HG03103 (cell line): ENCODE measurements around the gene AMN.
"Not testable (repeated sequence)": the region's sequence is repeated elsewhere in the genome, so short reads cannot be mapped to it uniquely, and the experiment has no call there.

ENCODE experiments used
- ATAC-seq: cut with Tn5 transposase; IDR thresholded peaks from one replicate; pipeline ENCODE4 v1.9.1; 2021; ENCODE audit warnings: low read depth; ENCODE audit not compliant: unreplicated experiment

Gene AMN

DNA sequence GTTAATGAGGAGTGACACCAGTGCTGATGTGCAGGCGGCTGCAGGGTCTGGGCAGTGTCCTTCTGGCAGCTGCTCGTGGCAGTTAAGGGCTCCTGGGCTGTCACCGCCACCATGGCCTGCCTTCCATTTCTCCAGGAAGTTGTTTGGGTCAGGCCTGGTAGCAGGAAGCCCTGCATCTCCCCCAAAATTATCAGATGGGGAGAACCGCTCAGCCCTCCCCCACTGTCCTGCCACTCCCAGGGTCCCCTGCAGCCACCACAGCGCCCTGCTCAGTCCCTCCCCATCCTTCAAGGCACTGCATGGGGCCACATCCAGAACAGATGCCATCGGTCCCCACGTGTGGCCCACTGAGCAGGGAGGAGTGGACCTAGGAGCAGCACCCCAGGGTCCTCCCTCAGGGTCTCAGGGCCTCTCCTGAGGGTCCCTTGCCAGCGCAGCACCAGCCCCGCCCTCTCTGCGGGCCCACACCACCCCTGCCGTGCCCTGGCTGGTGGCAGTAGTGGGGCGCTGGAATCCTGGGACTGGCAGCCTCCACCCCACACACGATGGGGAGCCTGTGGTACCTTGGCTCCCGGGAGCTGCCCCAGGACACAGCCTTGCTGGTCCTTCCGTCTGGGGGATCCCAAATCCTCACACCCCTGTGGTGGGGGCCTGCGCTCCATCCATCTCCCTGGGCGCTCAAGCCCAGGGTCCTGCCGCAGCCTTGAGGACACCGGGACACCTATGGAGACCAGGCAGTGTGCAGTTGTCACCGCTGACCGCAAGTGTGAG, 10.3 kb upstream of the AMN start:
- no peak for ATAC-seq

DNA sequence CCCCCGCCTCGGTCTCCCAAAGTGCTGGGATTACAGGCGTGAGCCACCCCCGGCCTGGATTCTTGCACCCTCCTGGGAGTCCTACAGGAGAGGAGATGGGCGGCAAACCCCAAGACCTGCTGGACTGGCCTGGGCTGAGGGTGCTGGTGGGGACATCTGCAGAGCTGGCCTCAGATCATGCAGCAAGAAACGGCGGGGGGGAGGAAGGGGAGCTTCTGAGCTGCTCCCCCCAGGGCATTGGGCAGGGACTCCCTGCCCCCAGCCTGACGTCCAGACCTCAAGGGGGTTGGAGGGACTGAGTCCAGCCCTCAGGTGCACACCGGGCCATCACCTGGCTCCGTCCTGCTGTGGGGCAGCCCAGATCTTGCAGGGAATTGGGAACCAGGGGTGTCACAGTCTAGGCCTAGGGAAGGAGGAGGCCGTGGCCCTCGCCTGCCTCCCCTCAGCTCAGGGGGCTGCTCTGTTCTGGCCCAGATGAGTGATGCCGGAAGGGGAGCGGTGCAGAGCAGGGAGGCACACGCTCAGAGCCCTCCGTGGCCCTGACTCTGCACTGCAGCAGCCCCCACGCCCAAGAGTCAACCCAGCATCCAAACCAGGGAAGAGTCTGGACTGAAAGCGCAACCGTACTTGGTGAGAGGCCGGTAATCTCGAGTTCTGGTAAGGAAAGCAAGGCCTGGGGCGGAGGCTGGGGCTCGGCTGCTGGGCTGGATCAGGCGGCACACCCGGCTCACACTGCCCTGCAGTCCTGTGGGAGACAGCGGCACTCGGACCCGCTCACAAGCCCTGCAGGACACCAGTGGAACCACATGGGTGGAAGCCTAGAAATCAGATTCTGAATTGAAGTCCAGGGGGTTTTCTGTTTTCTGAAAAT, 8.9 kb upstream of the AMN start:
- ATAC-seq, result no peak

DNA sequence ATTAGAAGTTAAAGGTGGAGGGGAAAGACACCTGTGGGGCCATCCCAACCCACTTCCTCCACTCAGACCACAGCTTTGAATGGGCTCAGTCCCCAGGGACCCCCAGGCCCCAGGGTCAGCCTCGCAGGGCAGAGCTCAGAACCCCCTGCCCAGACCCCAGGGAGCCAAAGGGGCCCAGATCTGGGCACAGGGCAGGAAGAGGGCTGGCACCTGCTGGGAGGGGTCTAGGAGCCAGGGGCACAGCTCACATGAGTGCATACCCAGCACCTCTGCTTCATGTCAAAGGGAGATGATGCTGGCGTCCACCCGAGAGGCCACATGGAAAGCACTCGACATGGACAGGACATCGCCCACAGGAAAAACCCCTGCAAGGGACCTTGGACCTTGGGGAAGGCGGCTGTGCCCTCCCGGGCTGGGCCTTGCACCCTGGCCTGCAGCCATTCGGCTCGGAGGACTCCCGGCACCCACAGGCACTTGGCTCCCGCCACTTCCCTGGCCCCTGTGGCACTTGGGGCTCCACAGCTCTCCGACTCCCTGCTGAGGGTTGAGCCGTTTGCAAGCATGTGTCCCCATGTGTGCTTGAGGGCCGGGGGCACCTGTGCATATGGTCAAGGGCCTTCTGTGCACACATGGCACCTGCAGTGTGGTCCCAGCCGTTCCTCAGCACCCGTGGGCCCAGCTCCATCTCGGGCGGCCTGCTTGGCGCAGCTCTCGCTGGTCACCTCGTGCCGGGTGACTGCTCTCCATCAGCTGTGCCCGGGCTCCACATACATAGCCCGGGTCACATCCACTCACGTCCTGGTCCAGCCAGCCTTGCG, 7.8 kb upstream of the AMN start:
- ATAC-seq, result no peak

DNA sequence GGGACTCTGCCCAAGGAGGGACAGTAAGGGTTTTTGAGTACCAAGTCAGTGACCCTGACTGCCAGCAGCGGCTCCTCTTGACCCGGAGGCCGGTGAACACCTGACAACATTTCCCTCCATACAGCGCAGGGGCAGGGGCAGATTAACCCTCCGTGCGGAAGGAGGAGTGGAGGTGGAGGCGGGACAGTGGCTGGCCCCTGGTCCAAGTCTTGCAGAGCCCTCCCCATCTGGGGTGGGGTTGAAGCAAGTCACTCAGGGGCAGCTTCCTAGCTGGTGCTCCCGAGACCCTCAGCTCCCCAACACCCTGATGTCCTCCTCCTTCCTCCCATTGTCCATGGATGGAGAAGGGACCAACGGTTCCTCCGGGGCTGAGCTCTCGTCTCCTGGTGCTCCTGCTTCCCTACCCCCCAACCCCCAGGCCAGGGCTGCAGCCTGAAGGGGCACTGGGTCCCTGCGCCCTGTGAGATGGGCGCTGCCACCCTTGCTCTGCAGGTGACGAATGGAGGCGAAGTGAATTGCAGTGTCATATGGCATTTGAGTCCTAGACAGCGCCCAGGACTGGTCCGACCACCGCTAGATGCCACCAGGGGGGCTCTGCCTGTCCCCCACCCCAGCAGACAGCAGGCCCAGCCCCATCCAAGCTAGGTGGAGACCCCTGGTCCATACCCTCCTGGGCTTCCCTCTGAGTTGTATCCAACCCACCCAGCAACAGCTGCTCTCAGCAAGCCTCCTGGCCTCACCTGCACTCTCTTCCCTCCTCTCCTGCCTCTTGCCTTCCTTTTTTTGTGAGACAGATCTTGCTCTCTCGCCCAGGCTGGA, 7.0 kb upstream of the AMN start:
- no peak for ATAC-seq

DNA sequence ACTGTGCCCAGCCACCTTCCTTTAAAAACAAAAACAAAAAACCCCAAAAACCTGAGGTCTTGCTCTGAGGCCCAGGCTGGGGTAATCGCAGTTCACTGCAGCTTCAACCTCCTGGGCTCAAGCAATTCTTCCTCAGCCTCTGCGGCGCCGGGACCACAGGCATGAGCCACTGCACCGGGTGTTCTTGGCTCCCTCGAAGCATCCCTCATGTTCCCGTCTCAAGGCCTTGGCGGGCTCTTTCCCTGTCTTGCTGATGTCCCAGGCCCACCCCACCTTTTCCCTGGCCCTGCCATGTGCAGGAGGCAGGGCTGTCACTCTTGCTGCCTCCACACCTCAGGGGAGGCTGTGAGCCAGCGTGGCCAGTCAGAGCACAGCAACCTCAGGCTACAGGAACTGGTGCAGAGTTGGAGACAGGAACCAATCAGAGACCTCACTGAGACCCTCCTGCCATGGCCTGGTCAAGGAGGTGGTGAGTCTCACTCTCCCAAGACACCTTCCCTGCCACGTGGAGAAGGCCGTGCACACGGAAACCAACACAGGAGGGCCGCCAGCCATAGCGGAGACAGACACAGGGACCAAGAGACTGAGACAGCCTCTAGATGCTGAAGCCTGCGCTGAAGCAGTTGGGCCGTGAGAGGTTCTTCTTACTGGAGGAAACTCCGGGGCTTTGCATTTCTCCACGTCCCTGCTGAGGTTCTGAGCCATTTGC, 6.0 kb upstream of the AMN start:
- ATAC-seq, result no peak

DNA sequence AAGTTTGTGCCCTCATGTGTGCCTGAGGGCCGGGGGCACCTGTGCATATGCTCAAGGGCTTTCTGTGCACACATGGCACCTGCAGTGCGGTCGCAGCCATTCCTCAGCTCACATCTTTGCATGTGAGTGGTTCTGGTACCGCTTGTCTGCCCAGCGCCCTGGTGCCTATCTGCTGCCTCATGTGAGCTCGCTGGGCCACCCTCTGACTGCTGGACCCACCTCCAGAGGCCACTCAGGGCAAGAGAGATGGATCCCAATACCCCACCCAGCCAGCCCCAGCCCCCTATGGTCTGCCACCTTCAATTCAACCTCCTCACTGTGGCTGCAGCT, 5.4 kb upstream of the AMN start:
- ATAC-seq, result no peak

DNA sequence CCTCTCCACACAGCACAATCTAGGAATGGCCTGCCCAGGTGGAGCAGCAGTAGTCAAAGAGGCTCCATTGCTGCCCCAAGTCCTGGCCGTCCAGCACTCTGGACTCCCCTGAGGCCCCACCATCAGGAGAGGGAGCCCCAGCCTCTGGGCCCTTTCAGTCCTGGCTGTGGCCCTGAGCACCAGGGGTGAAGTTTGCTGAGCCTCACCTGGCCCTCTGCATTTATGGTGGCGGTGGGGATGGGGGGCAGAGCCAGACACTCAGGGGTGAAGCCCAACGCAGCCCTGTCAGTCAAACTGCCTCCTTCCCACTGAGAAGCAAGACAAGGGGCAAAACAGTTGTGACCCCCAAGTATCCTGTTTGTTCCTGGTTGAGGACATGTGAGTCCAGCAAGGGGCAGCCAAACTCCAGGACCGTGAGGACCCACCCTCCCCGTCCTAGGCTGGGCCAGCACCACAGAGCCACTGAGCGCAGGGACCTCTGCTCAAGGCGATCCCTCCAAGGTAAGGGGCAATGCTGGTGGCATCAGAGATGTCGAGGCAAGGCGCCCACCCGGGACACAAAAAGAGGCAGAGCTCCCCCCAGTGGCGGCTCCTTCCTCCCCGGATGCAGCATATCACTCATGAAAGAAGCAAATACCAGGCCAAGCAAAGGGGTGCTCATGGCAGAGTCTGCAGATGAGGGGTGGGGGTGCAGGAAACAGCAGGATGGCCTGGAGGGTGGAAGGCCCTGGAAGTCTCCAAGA, 4.8 kb upstream of the AMN start:
- no peak for ATAC-seq

DNA sequence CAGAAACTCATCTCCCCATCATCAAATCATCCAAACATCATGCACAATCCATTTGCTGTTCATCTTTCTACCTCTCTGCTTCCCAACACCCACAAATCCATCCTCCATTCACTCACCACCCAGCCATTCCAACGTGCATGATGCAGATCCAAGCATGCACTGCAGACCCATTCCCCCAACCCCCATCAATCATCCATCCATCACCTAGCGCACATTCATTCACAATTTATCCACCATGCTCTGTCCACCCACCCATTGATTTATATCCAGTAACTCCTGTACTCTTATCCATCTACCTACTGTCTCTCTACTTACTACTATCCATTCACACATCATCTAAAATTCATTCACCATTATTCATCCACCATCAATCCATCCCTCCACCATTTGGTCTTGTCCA, 4.0 kb upstream of the AMN start:
- no peak for ATAC-seq

DNA sequence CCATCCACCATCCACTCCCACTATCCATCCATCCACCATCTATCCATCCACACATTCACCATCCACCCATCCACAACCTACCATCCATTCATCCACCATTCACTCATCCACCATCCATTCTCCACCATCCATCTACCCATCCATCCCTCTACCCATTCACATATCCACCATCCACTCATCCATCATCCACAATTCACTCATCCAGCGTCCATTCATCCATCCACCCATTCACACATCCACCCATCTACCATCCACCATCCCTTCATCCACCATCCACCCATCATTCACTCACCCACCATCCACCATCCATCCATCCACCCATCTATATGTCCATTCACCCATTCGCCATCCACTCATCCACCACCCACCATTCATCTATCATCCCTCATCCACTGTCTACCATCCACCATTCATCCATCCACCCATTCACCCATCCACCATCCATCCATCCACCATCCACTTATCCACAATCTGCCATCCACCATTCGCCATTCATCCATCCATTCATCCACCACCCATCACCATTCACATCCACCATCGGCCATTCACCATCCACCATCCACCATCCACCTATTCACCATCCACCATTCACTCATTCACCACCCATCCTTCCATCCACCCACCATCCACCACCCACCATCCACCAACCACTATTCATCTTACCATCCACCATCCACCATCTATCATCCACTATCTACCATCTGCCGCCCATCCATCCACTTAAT, 2.0 kb upstream of the AMN start:
- no peak for ATAC-seq

DNA sequence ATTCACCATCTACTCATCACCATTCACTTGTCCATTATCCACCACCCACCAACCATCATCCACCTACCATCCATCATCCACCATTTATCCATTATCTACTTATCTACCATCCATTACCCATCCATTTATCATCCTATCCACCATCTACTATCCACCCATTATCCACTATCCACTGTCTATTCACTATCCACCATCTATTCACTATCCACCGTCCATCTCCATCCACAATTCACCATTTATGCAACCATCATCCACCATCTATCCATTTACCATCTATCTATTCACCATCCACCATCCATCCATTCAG, 1.5 kb upstream of the AMN start:
- ATAC-seq, result no peak

DNA sequence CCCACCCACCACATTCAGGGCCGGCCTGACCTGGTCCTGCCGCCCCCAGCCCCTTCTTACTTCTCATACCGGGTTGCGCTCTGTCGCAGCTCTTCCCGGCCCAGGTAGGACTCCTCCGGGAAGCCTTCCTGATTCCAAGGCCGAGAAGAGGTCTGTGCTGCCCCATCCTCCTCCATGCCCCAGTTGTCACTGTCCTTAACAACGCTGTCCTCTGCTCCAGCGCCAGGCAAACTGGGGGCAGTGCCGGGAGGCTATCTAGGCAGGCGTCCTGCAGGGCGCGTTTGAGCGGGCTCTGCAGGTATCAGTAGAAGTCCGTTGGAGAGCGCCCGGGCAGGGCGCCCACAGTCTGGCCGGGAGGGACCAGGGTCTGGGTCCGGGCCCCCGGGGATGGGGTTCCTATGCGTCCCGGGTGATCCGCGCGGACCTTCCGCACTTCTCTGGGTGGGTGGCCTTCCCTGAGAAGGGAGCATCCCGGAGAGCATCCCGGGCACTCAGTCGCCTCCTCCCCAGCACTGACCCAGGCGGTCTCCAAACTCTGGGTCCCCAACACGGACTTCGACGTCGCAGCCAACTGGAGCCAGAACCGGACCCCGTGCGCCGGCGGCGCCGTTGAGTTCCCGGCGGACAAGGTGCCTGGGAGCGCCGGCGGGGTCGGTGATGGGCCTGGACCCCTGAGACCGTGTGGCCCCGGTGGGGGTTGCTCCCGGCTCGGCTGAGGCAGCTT, 900 bp downstream of the AMN start:
- no peak for ATAC-seq

DNA sequence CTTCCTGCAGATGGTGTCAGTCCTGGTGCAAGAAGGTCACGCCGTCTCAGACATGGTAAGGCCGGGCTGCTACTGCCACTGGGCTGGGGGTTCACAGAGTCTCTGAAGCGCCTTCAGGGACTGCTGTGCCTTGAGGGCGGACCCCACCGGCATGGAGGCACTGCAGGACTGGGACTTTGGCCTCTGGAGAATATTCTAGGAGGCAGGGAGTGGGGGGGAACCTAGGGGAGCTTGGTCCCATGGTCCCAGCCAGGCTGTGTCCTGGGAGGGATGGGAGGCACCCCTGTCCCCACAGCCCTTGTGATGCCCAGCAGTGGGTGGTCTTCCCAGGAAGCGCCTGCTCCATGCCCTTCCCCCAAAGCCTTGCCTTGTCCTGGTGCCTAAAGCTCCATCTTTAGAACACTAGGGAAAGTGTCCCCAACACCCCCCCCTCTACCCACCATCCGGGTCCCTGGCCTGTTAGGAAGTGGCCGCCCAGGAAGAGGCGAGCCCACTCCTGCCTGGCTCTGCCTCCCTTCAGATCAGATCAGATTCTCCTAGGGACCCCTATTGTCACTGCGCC, 1.5 kb downstream of the AMN start:
- no peak for ATAC-seq

DNA sequence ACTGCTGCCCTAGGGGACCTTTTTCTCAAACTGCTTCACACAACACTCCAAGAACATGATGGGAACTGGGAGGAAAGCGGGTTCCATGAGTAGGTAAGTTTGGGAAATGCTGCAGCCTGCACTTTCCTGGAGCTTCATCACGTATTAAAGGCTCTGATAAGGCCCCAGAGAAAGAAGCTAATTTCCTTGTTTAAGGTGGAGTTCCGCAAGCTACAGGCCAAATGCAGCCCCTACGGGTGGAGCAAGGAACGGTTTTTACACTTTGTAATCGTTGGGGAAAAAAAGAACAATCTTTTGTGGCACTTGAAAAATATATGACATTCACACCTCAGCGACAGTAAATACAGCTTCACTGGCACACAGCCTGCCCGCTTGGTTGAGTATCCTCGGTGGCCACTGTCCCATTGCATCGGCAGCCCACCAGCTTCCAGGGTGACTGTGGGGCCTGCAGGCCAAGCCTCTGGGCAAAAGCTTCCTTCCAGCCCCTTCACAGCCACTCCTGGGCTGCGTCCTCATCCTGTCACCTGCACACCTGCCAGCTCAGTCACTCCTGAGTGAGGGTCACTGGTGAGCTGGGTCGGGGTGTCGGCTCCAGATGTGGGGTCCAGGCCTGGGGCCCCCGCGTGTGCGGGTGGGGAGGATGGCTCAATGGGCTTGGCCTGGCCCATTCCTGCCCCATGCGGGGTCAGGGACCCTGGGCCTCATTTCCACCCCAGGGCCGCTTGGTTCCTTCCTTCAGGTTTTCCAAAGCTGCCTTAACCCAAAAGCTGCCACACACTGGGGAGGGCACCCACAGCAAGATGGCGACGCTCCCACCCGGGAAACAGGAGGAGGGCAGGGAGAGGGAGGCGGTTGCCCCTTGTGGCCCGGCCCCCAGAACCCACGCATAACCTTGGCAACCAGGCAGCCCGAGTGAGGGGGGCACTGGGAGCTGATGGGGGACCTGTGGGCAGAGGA, 2.4 kb downstream of the AMN start:
- no peak for ATAC-seq

DNA sequence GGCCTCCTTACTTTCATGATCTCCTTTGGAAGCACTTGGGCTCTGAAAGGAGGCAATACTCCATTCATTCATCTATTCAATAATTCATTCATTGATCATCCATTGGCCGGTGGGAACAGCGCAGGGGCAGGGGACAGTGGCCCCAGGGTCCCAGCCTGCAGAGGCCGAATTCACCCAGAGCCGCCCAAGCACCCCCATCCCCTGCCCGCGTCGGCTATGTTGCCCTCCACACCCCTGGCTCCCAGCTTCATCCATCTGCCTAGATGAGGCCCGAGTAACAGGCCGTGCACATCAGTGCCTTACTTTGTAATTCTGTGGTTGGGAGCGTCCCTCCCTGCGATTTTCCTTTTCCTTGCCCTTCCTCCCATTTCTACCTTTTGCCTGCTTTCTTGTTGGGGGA, 3.2 kb downstream of the AMN start:
- ATAC-seq, result no peak

DNA sequence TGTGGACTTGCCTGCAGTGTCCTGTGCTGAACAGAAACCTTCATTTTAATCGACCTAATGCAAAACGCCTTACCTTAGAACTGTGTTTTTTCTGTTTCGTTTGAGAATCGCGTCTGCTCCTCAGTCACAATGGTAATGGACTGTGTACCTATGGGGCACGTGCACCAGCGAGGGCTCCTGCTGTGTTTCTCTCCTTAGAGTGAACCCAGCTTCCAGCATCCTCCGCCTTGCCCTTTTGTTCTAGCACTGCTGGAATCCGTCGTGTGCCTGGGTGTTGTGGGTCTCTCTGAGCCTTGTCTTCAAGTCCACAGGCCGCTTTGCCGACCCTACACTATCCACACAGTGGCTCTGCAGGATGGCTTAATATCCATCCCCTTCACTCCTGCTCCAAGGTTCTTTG, 3.6 kb downstream of the AMN start:
- ATAC-seq, result no peak

DNA sequence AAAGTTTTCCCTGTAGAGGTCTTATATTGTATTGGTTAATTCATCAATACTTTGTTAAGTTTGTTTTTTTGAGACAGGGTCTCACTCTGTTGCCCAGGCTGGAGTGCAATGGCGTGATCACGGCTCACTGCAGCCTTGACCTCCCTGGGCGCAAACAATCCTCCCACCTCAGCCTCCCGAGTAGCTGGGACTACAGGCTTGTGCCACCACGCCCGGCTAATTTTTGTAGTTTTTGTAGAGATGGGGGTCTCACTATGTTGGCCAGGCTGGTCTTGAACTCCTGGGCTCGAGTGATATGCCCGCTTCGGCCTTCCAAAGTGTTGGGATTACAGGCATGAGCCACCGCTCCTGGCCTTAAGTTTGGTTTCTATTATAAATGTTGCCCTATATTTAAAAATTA, 4.4 kb downstream of the AMN start:
- ATAC-seq, result not testable (repeated sequence)
